ENCODE measurements around the gene BMPR1B. TPM values are rescaled to one million over a fixed set of nuclear protein-coding genes. Genes with fewer than 3 reads are reported as not detected.

Gene BMPR1B
- total and polyA plus RNA-seq, 2 of the 4 experiments (the other 2 are of a cell fraction) = 0.24 to 0.90 TPM

GRCh38 chr4:95155759-95156451, 398.1 kb downstream of the BMPR1B start:
- in situ Hi-C loops (cut with MboI; ENCODE audit: low sequenced_read_pairs) (no loop called here), intact Hi-C loops (cut with micrococcal nuclease) (no loop called here), dilution Hi-C loops (cut with HindIII; ENCODE audit: low sequenced_read_pairs, unreplicated experiment) (no loop called here)
- peak; percentile 53 for ATAC-seq (ENCODE audit: low read depth)
- no peaks in the 10 kb centered on the region for H3K79me1 ChIP-seq (ENCODE audit: low read depth in 1 of 2, low read length in 2 of 2)
- H2BK15ac ChIP-seq (ENCODE audit: low read depth, low read length) = no peak overlapping the region
- no peak overlapping the region for H4K91ac ChIP-seq (ENCODE audit: insufficient read depth, low read depth, low read length)
- H2AFZ ChIP-seq (replicated peaks; ENCODE audit: low read length, poor library complexity) = no peak overlapping the region
- no peak for TF ChIP-seq ELK1 (IDR thresholded peaks at IDR 0.05; ENCODE audit: borderline replicate concordance, low read depth, low read length)
- peak; percentile 46 for TF ChIP-seq RAD21 (IDR thresholded peaks at IDR 0.05; ENCODE audit: low read length)
- TF ChIP-seq CTCF (conservative IDR thresholded peaks at IDR 0.05; ENCODE audit: low read depth, low read length) = peak; percentile 71
- H2AK5ac ChIP-seq (ENCODE audit: low read depth, low read length) = no peak overlapping the region
- no peak overlapping the region for H3K4me3 ChIP-seq (ENCODE audit: insufficient read depth, low read depth, low read length)
- no peaks in the 10 kb centered on the region for H3K36me3 ChIP-seq (ENCODE audit: control insufficient read depth, insufficient read depth, low read length)
- H3K9ac ChIP-seq (ENCODE audit: low read depth, low read length) = no peak overlapping the region
- no peak overlapping the region for H3K18ac ChIP-seq (ENCODE audit: low read depth, low read length)
- no TSS peak for BruUV-seq (replicated peaks)
- no peak overlapping the region for H3K27ac ChIP-seq (ENCODE audit: insufficient read depth, low read length)
- H3K4me2 ChIP-seq (ENCODE audit: low read depth, low read length) = peak overlapping the region; percentile 82; the same call in 1 of the 2 replicates
- peak; percentile 41 for DNase-seq
- H3K27me3 ChIP-seq (ENCODE audit: control insufficient read depth, insufficient read depth, low read length) = no peaks in the 10 kb centered on the region; the same call in 1 of the 2 replicates
- H2BK120ac ChIP-seq (ENCODE audit: low read depth, low read length) = no peak overlapping the region
- H3K23ac ChIP-seq (ENCODE audit: low read depth, low read length) = no peak overlapping the region
- no peak overlapping the region for H4K5ac ChIP-seq (ENCODE audit: low read depth, low read length)
- H3K4ac ChIP-seq (ENCODE audit: low read depth, low read length) = no peak overlapping the region
- CTCF ChIA-PET = interaction anchor here (0.7 kb wide), 2 partner anchors 974 to 1583 kb away, joined by 3 to 7 read pairs; no protein-coding TSS in a partner anchor
- no peaks in the 10 kb centered on the region for H3K4me1 ChIP-seq (ENCODE audit: control insufficient read depth, insufficient read depth, low read length)
- no CpG with 5 or more reads among the region's 2 CpGs for WGBS, 2 experiments (ENCODE audit: extremely low coverage in 2 of 2, insufficient read length in 1 of 2)
- H3K9me3 ChIP-seq (ENCODE audit: control insufficient read depth, insufficient read depth, low read length) = no peaks in the 10 kb centered on the region
- no peak overlapping the region for H4K8ac ChIP-seq (ENCODE audit: low read depth in 2 of 2, low read length in 2 of 2)
- no peak overlapping the region for H3K56ac ChIP-seq (ENCODE audit: extremely low read depth, insufficient read depth, low read length)
- no peak overlapping the region for H3K14ac ChIP-seq (replicated peaks; ENCODE audit: low read depth, low read length)
- H2BK5ac ChIP-seq (ENCODE audit: low read depth, low read length, poor library complexity, severe bottlenecking) = no peak overlapping the region
- no peak overlapping the region for H2AK9ac ChIP-seq (replicated peaks; ENCODE audit: low read depth, low read length, poor library complexity)
- POLR2A ChIA-PET (ENCODE audit: unreplicated experiment) = no interaction called here
- H4K20me1 ChIP-seq (ENCODE audit: insufficient read depth, low read length) = no peaks in the 10 kb centered on the region
- no peak overlapping the region for H2BK20ac ChIP-seq (ENCODE audit: low read depth, low read length)
- H3K9me1 ChIP-seq (ENCODE audit: insufficient read depth, low read length) = no peaks in the 10 kb centered on the region

Data from IMR-90 (cell line).